AG09309 (cell line): Measurements from ENCODE around the gene MYF5.

Experiments
- DNase-seq: peaks from one replicate; pipeline ENCODE4 v3.0.0-alpha.2; 2010; ENCODE audit warnings: low read depth
- H3K4me3 ChIP-seq: 2 replicates; pipeline ENCODE4 v1.5.1; 2011; ENCODE audit warnings: mild to moderate bottlenecking, low read depth, low read length, moderate library complexity; ENCODE audit not compliant: control insufficient read depth
- CTCF ChIP-seq: IDR thresholded peaks from 2 replicates; pipeline ENCODE4 v1.5.1; 2011; ENCODE audit warnings: mild to moderate bottlenecking, low read depth, low read length, inconsistent platforms; ENCODE audit not compliant: insufficient read depth, control insufficient read depth; ENCODE audit errors: missing control alignments

Gene MYF5

GRCh38 chr12:80721326-80721725, 4.6 kb downstream of the MYF5 start:
- H3K4me3 ChIP-seq = no peak overlapping the region
- no peak for DNase-seq
- TF ChIP-seq CTCF = no peak

- TF ChIP-seq CTCF = no peak
- no peak for DNase-seq
- no peak overlapping the region for H3K4me3 ChIP-seq
These were observed 29.3 kb downstream of the MYF5 start for GRCh38 chr12:80745851-80746505.

GRCh38 chr12:80747800-80748199, 31.1 kb downstream of the MYF5 start:
- no peak for DNase-seq
- TF ChIP-seq CTCF = no peak
- no peak overlapping the region for H3K4me3 ChIP-seq

- no peak overlapping the region for H3K4me3 ChIP-seq
- TF ChIP-seq CTCF = no peak
- DNase-seq = no peak
These were observed 32.7 kb downstream of the MYF5 start for GRCh38 chr12:80749456-80749855.

GRCh38 chr12:80752464-80752863, 35.8 kb downstream of the MYF5 start:
- TF ChIP-seq CTCF = no peak
- no peak for DNase-seq
- H3K4me3 ChIP-seq = no peak overlapping the region

GRCh38 chr12:80754274-80754673, 37.6 kb downstream of the MYF5 start:
- no peak for DNase-seq

More at GRCh38 chr12:80754274-80754673, 37.6 kb downstream of the MYF5 start:
- no peak overlapping the region for H3K4me3 ChIP-seq
- no peak for TF ChIP-seq CTCF
